H9 (cell line): ENCODE results near the gene DALRD3. TPM values are rescaled to one million over a fixed set of nuclear protein-coding genes. Genes with fewer than 3 reads are reported as not detected.
A peak's percentile ranks its signal among the peaks of the same experiment; 100 is the strongest.

ENCODE experiments used
- DNase-seq: peaks from one replicate; pipeline ENCODE4 v3.0.0-alpha.2; 2017
- H2AFZ ChIP-seq: one replicate; pipeline ENCODE4 v1.6.1; 2013; ENCODE audit warnings: mild to moderate bottlenecking, low read length, control low read depth, moderate library complexity
- H2AK5ac ChIP-seq: 2 replicates; pipeline ENCODE4 v1.6.1; 2013; ENCODE audit warnings: low read length, control low read depth, mixed read lengths; ENCODE audit not compliant: insufficient read length
- H2BK120ac ChIP-seq: one replicate; pipeline ENCODE4 v1.6.1; 2013; ENCODE audit warnings: low read depth, mild to moderate bottlenecking, low read length, control low read depth, inconsistent platforms; ENCODE audit not compliant: poor library complexity, severe bottlenecking
- H2BK12ac ChIP-seq: 2 replicates; pipeline ENCODE4 v1.6.1; 2013; ENCODE audit warnings: low read length, control low read depth, mixed read lengths, low read depth; ENCODE audit not compliant: insufficient read length
- H2BK15ac ChIP-seq: 2 replicates; pipeline ENCODE4 v1.6.1; 2013; ENCODE audit warnings: low read depth, low read length, control low read depth
- H2BK20ac ChIP-seq: one replicate; pipeline ENCODE4 v1.6.1; 2013; ENCODE audit warnings: low read depth, mild to moderate bottlenecking, low read length, control low read depth, inconsistent platforms; ENCODE audit not compliant: poor library complexity, severe bottlenecking
- H2BK5ac ChIP-seq: 2 replicates; pipeline ENCODE4 v1.6.1; 2013; ENCODE audit warnings: low read length, control low read depth, mixed read lengths; ENCODE audit not compliant: insufficient read length
- H3K14ac ChIP-seq: 2 replicates; pipeline ENCODE4 v1.6.1; 2013; ENCODE audit warnings: low read length, control low read depth; ENCODE audit not compliant: insufficient read depth
- H3K18ac ChIP-seq: 2 replicates; pipeline ENCODE4 v1.6.1; 2013; ENCODE audit warnings: low read depth, mild to moderate bottlenecking, mixed read lengths, low read length, control low read depth; ENCODE audit not compliant: insufficient read length
- H3K23ac ChIP-seq: 2 replicates; pipeline ENCODE4 v1.6.1; 2013; ENCODE audit warnings: low read length, control low read depth, mixed read lengths, low read depth; ENCODE audit not compliant: insufficient read length
- H3K23me2 ChIP-seq: 2 replicates; pipeline ENCODE4 v1.6.1; 2013; ENCODE audit warnings: low read depth, mild to moderate bottlenecking, mixed read lengths, low read length, control low read depth; ENCODE audit not compliant: insufficient read length, poor library complexity, severe bottlenecking
- H3K27ac ChIP-seq: 2 replicates; pipeline ENCODE4 v1.5.1; 2013; ENCODE audit warnings: low read length, control low read depth, mixed read lengths, low read depth; ENCODE audit not compliant: insufficient read length
- H3K27me3 ChIP-seq: 2 replicates; pipeline ENCODE4 v1.6.1; 2013; ENCODE audit warnings: low read length, control low read depth, inconsistent platforms; ENCODE audit not compliant: insufficient read depth
- H3K4ac ChIP-seq: 2 replicates; pipeline ENCODE4 v1.6.1; 2013; ENCODE audit warnings: low read depth, mild to moderate bottlenecking, control low read depth, inconsistent platforms, low read length, moderate library complexity
- H3K4me1 ChIP-seq: 2 replicates; pipeline ENCODE4 v1.6.1; 2013; ENCODE audit warnings: low read length, control low read depth, inconsistent platforms; ENCODE audit not compliant: insufficient read depth
- H3K4me2 ChIP-seq: 2 replicates; pipeline ENCODE4 v1.6.1; 2013; ENCODE audit warnings: low read length, control low read depth, mixed read lengths; ENCODE audit not compliant: insufficient read length, insufficient read depth
- H3K56ac ChIP-seq: 2 replicates; pipeline ENCODE4 v1.6.1; 2013; ENCODE audit warnings: low read depth, mild to moderate bottlenecking, mixed read lengths, low read length, control low read depth; ENCODE audit not compliant: insufficient read length
- H3K79me1 ChIP-seq: 2 replicates; pipeline ENCODE4 v1.6.1; 2013; ENCODE audit warnings: low read depth, mild to moderate bottlenecking, moderate library complexity, low read length, control low read depth, inconsistent platforms; ENCODE audit not compliant: insufficient read depth, poor library complexity, severe bottlenecking
- H3K79me2 ChIP-seq: 2 replicates; pipeline ENCODE4 v1.6.1; 2013; ENCODE audit warnings: low read length, control low read depth, inconsistent platforms; ENCODE audit not compliant: insufficient read depth
- H3K9ac ChIP-seq: 2 replicates; pipeline ENCODE4 v1.6.1; 2013; ENCODE audit warnings: low read length, control low read depth, mixed read lengths; ENCODE audit not compliant: insufficient read length; ENCODE audit errors: extremely low read depth
- H3K9me3 ChIP-seq: one replicate; pipeline ENCODE4 v1.6.1; 2013; ENCODE audit warnings: low read depth, low read length, inconsistent platforms; ENCODE audit not compliant: control insufficient read depth
- H3T11ph ChIP-seq: one replicate; pipeline ENCODE4 v1.6.1; 2013; ENCODE audit warnings: mild to moderate bottlenecking, low read length, control low read depth, inconsistent platforms
- H4K20me1 ChIP-seq: one replicate; pipeline ENCODE4 v1.6.1; 2013; ENCODE audit not compliant: control insufficient read depth, insufficient read length, insufficient read depth
- H4K5ac ChIP-seq: 2 replicates; pipeline ENCODE4 v1.6.1; 2013; ENCODE audit warnings: low read depth, mild to moderate bottlenecking, mixed read lengths, low read length, control low read depth; ENCODE audit not compliant: insufficient read length
- H4K8ac ChIP-seq: replicated peaks from 2 replicates; pipeline ENCODE4 v1.6.1; 2013; ENCODE audit warnings: low read length, control low read depth, mixed read lengths, low read depth; ENCODE audit not compliant: insufficient read length
- H4K91ac ChIP-seq: 2 replicates; pipeline ENCODE4 v1.6.1; 2013; ENCODE audit warnings: low read depth, mild to moderate bottlenecking, moderate library complexity, mixed read lengths, low read length, control low read depth; ENCODE audit not compliant: insufficient read length
- H3K27ac Mint-ChIP-seq, 3 experiments: 2 replicates in 2 of 3; 3 replicates in 1 of 3; pipeline ENCODE4 v1.8.0; 2020 to 2021; ENCODE audit warnings: mixed read lengths in 3 of 3, mild to moderate bottlenecking in 1 of 3, moderate library complexity in 1 of 3
- H3K27me3 Mint-ChIP-seq: 2 replicates; pipeline ENCODE4 v1.8.0; 2021; ENCODE audit warnings: low read depth, mild to moderate bottlenecking, moderate library complexity, mixed read lengths
- H3K36me3 Mint-ChIP-seq, 3 experiments: 2 replicates in 2 of 3; 3 replicates in 1 of 3; pipeline ENCODE4 v1.8.0; 2020 to 2021; ENCODE audit warnings: low read depth in 3 of 3, mixed read lengths in 3 of 3; ENCODE audit not compliant: insufficient read depth in 1 of 3
- H3K4me1 Mint-ChIP-seq, 2 experiments: 2 replicates each; pipeline ENCODE4 v1.8.0; 2020; ENCODE audit warnings: mixed read lengths in 2 of 2
- H3K4me3 Mint-ChIP-seq, 2 experiments: 2 replicates in 1 of 2; 3 replicates in 1 of 2; pipeline ENCODE4 v1.8.0; 2020 to 2021; ENCODE audit warnings: mild to moderate bottlenecking in 2 of 2, mixed read lengths in 2 of 2, moderate library complexity in 1 of 2
- H3K9me3 Mint-ChIP-seq, 2 experiments: 2 replicates in 1 of 2; 3 replicates in 1 of 2; pipeline ENCODE4 v1.8.0; 2020; ENCODE audit warnings: mild to moderate bottlenecking in 2 of 2, mixed read lengths in 2 of 2, moderate library complexity in 1 of 2
- WGBS: extraction: QIAGEN DNeasy Blood & Tissue Kit; methylation state at CpG from one replicate; pipeline ENCODE4 v1.1.7; 2013; ENCODE audit warnings: missing lambda C conversion rate, low lambda C conversion rate, mixed read lengths; ENCODE audit not compliant: insufficient read length; ENCODE audit errors: extremely low coverage; 5-methylcytosine and 5-hydroxymethylcytosine counted together
- total RNA-seq: library from RNA; stranded (reverse); gene quantifications from 2 replicates; pipeline ENCODE4 v1.2.1, GENCODE V29; 2021
- TF ChIP-seq, protein P1 (sequence below): fragments of 200-600 bp; sonication (generic); conservative IDR thresholded peaks from 3 replicates; pipeline ENCODE4 v1.8.0; 2021; ENCODE audit warnings: antibody characterized with exemption, mild to moderate bottlenecking

DALRD3 gene
- total RNA-seq, 1 experiment from 2014 or later, result 32.3 TPM

DNA sequence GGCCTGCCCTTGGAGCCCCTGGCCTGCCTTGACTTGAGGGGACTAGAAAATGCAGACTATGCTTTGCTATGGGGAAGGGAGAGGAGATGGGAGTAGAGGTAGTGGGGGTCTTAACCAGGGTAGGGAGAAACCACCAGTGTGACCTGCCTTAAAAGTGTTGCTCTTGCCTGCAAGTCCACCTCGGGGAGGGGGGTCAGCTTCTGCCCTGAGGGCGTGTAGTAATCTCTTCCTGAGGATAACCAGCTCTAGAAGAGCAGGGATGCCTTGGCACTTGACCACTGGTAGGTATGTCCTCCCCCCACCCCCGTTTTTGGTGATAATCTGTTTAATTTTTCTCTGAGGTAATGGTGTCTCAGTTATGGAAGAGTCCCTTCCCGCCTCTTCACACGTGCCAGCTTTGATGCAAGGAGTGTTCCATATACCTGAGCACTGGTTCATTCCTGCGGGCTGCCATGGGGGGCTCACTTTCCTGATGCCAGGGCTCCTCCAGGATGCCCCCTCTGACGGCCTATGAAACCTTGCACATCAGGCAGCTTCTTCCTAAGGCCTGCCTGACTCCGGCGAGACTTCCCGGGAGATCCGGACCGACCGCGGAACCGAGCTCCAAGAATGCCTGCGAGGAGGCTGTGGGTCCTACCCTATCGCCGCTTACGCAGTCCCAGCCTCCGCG lies 29.1 kb downstream of the DALRD3 start:
- Histone ChIP-seq H3K79me2 (no peaks in the 10 kb centered on the region; the same call in 1 of the 2 replicates), H2BK15ac (no peak overlapping the region), H3K14ac (peak overlapping the region; percentile 49; the same call in 1 of the 2 replicates), H3K27me3 (no peaks in the 10 kb centered on the region), H2AFZ (no peak overlapping the region), H2BK20ac (no peak overlapping the region), H3K56ac (no peak overlapping the region), H3K9me3 (no peaks in the 10 kb centered on the region), H2BK120ac (no peak overlapping the region), H3K79me1 (no peaks in the 10 kb centered on the region), H3K23me2 (peaks cover 21% of the 10 kb centered on the region), H3K4ac (no peak overlapping the region), H4K91ac (no peak overlapping the region), H3K23ac (no peak overlapping the region), H4K20me1 (no peaks in the 10 kb centered on the region), H3K9ac (peak overlapping the region; percentile 31), H3K4me2 (peak overlapping the region; percentile 90), H4K5ac (no peak overlapping the region), H4K8ac (no peak overlapping the region), H2AK5ac (no peak overlapping the region), H3K18ac (peak overlapping the region; percentile 81), H2BK12ac (no peak overlapping the region), H3K27ac (no peak overlapping the region), H3K4me1 (peaks cover 11% of the 10 kb centered on the region; the same call in 1 of the 2 replicates), H3T11ph (no peak overlapping the region), H2BK5ac (no peak overlapping the region)
- Mint-ChIP-seq H3K9me3 (no peaks in the 10 kb centered on the region), H3K27ac (peak overlapping the region; percentile 86 to 97 (median 91); a peak in 5 of 7 replicates), H3K4me1 (peaks cover 20% of the 10 kb centered on the region in 2 experiments), H3K4me3 (peak overlapping the region; percentile 88 to 94), H3K27me3 (no peaks in the 10 kb centered on the region; the same call in 1 of the 2 replicates), H3K36me3 (peaks cover 6 to 33% (median 11%) of the 10 kb centered on the region in 3 experiments)
- TF ChIP-seq, protein P1, sequence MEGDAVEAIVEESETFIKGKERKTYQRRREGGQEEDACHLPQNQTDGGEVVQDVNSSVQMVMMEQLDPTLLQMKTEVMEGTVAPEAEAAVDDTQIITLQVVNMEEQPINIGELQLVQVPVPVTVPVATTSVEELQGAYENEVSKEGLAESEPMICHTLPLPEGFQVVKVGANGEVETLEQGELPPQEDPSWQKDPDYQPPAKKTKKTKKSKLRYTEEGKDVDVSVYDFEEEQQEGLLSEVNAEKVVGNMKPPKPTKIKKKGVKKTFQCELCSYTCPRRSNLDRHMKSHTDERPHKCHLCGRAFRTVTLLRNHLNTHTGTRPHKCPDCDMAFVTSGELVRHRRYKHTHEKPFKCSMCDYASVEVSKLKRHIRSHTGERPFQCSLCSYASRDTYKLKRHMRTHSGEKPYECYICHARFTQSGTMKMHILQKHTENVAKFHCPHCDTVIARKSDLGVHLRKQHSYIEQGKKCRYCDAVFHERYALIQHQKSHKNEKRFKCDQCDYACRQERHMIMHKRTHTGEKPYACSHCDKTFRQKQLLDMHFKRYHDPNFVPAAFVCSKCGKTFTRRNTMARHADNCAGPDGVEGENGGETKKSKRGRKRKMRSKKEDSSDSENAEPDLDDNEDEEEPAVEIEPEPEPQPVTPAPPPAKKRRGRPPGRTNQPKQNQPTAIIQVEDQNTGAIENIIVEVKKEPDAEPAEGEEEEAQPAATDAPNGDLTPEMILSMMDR, result no peak
- DNase-seq, result no peak
- no CpG with 5 or more reads among the region's 21 CpGs for WGBS
